CD4-positive, alpha-beta T cell treated with Interferon alpha-2 for 1 hour (primary cell): ENCODE data around the gene ETV5.
A peak's percentile ranks its signal among the peaks of the same experiment; 100 is the strongest.

ENCODE experiments used
- DNase-seq, 2 donors: peaks; one replicate each; pipeline ENCODE4 v3.0.0-alpha.2; 2020 to 2022

The ETV5 gene

DNA sequence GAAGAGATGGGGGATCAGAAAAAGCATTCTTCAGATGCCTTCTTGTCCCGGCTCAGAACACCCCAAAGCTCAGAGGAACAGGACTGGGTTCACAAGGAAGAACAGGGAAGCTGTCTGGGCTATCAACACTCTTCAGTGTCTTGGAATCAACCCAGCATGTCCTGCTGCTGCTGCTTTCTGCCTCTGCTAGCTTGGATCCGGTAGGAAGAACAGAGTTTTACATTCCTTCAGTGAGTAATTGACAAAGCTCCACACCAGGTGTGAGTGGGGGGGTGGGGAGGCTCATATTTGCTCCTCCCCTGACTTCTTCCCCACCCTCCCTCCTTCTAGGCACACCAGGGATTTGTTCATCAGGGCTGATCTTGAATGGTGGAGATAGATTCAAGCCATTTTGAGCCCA, 13.1 kb upstream of the ETV5 start:
- DNase-seq, result no peak

DNA sequence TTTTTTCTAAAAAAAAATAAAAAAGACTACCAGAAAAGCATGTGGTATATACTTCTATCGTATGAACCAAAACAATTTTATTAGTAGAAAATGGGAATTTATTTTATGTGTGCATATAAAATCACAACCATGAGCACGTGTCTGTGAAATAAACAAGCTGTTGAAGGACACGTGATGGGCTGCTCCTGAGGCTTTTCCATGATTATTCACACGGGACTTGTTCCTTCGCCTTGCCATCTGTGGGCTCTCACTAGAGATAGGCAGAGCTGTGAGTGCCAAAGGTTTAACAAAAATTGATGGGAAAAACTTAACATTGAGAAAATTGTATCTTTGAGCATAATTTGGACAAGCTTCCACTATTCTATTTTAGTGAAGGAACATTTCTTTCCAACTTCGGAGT, 12.4 kb upstream of the ETV5 start:
- DNase-seq, result no peak

DNA sequence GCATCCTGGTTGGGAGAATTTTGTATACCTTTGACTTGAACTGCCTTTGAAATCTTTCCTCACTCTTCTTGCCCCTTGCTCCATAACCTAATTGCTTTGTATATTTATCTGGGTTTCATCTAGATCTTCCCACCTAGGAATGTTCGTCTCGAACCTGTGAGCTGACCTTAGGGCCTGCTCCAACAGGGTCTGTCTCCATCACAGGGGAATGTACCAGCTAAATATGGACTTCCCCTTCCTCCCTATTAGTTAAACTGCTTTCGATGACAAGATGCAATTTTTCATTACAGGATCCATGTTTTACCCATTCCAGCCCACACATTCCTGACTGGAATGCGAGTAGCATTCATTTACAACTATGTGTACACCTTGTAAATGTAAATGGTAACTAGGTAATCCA, 10.6 kb upstream of the ETV5 start:
- no peak for DNase-seq

- DNase-seq, result no peak
Measured at GRCh38 chr3:186118692-186119091, 9.8 kb upstream of the ETV5 start.

DNA sequence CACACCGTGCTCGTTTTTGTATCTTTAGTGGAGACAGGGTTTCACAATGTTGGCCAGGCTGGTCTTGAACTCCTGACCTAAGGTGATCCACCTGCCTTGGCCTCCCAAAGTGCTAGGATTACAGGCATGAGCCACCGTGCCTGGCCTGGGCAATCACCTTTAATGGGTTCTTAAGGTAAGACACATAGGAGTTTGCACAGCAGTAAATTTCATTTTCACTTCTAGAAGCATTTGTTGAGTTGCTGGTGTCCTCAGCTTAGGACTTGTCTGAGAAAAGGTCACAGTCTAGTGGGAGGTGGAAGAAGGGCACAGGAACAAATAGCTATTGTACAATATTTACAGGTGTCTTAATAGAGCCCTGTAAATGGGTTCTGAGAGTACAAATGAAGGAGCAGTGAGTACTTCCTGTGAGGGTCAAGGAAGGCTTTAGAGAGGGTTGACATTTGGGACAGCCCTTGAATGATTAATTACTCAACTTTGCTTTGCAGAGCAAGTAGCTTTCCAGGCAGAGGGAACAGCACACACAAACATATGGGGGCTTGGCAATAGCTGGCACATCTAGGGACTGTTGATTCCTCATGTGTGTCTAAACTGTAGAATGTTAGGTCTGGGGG, 8.7 kb upstream of the ETV5 start:
- DNase-seq, result no peak

GRCh38 chr3:186115239-186115996, 6.5 kb upstream of the ETV5 start:
- DNase-seq, result no peak

DNA sequence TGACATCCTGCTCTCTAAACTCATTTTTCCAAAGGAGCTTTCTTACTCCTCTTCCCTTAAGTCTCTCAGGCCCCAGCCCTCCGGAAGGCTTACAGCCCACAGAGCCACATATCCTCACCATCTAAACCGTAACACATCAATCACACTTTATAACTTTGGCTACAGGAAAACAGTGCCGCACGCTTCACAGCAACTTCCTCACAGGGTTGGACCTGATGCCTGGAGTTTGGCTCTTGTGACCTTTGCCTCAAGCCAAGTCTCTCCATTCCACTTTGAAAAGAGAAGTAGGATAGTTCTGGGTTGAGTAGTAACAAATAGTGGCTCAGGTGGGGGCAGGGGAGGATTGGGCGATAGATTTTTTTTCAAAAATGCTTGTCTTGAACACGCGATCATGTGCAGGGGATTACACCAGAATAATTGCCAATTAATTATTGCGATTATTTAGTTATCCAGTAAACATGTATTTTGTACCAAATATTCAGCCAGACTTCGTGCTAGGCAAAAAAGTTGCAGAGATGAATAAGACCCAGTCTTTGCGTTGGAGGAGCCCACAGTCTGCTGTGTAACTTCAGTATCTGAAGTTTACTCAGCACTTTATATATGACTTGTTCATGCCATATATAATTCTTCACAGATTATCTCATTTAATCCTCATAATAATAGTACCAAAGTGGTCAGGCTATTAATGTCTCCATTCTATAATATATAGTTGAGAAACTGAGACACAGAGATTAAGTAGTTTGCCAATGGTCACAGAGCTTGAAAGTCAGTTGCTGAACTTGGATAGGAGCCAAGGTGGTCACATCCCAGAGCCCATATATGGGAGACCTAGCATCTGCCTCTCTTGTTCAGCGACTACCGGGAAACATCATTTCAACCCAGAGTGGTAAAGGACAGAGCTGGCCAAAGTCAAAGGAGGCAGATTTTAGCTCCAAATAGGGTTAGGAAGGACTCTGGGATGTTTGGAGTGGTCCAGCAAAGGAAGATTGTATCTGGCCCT, 2.4 kb upstream of the ETV5 start:
- DNase-seq, result no peak

GRCh38 chr3:186109897-186110803, 1.3 kb upstream of the ETV5 start:
- no peak for DNase-seq

DNA sequence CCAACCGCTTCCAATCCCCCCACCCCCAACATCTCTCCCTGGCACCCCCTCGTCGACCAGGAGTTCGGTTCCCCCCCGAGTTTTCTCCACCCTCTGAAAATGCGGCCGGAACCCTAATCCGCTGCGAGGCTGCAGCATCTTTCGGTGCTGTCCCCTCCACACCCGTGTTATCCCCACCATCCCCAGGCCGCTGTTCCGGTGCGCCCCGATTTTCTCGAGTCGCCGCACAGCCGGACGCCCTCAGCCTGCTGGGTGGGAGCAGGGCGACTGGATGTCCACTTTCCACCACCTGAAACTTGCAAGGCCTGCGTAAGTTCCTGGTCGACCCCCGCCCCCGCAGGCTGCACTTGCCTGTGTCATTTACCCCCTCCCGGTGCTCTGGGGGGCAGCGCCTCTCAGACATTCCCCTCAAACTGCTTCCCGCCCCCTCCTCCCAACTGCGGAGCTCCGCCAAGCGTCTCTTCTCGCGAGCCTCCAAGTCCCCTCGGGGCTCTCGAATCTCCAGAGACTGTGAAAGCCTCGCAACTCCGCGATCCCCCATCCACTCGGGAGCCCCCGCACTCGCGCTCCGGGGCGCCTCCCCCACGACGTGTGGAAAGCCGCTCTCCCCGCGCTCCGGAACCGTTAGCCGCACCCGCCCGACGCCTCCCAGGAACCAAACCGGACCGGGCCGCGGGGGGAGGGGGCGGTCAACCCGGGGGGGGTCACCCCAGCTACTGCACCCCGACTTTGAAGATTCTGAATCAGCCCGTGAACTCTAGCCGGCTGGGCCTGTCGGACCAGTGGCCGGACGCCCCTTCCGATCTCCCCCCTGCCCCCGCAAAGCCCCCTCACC, 566 bp downstream of the ETV5 start:
- DNase-seq, result peak in 1 of 2 donors; percentile 16

GRCh38 chr3:186107215-186108105, 1.4 kb downstream of the ETV5 start:
- peak; percentile 10 to 36 for DNase-seq

DNA sequence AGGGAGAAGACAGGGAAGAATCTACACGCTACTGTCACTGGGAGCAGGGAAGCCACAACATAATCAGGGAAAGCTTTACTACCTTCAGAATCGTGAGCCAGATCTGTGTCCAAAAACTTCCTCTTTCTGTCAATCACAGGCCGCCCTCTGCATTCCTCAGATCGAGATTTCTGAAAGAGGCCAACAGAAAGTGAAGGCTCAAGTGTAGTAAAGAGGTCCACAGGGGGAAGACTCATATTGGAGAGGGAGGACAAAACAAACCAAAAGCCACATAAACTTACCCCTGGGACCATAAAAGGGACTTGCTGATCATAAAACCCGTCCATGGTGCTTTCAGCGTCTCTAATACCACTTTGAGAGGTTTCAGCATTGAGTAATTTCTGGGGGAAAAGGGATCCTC, 3.3 kb downstream of the ETV5 start:
- DNase-seq, result no peak

DNA sequence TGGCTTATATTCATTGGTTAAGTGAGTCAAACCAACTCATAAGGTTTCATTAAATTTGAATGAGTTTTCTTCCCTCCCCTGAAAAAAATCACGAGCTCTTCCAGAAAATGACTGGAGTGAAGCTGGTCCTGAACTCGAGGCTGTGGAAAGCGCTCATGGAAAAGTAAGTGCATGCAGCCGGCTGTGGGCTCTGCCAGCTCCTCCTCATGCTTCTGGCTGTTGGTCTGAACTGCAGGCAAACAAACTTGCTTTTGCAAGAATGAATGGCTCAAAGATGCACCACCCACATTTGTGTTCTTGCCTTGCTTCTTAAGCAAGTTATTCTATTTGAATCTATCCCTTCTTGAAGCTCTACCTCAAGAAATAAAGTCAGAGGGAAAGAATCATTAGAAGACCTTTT, 6.2 kb downstream of the ETV5 start:
- no peak for DNase-seq

DNA sequence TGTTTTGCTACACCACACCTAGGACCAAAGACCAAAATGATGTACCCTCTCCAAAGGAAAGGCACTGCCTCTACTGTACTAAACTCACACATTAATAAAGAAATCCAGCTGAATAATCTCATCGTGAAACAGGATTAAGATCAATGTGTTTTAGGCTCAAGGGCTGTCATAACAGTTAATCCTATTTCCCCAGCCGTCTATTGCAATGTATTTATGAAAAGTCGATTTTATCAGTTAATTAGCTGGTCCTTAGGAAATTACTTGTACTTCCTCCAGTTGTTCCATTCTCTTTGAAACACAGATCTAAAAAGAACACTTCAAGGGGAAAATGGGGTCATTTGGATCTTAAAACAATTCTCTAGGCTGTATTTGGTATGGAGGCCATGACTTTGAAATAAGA, 8.5 kb downstream of the ETV5 start:
- no peak for DNase-seq

- no peak for DNase-seq
Measured at GRCh38 chr3:186099178-186099577, 9.7 kb downstream of the ETV5 start.

- DNase-seq, result no peak
Measured at GRCh38 chr3:186098740-186099139, 10.1 kb downstream of the ETV5 start.

DNA sequence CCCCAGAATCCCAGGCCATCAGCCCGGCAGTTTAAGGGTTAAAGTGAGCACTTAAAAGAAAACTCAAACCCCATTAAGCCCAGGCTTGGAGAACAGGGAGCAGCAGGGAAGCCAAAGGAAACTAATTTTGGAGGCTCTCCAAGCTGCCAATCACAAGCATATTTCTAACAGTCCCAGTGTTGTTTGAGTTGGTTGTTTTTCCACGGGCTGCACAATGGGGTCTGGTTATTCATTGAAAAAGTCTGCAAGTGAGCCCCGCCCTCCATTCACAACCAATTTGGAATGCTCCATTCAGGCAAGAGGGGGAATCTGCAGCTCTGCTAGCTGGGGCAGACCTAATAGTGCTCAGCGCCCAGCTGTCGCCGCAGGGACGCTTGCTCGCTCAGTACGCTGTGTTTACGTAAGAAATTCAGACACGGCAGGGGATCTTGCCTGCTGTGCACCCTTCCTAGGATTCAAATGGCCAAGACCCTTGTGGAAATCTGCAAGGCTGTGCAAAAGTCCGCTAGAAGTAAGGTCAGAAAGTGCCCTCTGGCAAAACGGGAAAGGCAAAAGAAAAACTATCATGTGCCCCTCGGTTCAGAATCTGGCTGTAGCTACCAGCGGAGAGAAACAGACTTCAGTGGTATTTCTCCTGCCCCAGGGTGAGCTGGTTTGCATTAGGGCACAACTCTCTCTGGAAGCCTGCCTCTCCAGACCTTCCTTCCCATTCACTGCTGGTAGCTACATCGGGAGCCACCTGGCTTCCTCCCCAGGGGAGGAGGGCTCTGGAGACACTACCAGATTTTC, 11.0 kb downstream of the ETV5 start:
- no peak for DNase-seq

- no peak for DNase-seq
Measured at GRCh38 chr3:186097317-186097662, 11.6 kb downstream of the ETV5 start.

- DNase-seq, result no peak
Measured at GRCh38 chr3:186096290-186096689, 12.6 kb downstream of the ETV5 start.

DNA sequence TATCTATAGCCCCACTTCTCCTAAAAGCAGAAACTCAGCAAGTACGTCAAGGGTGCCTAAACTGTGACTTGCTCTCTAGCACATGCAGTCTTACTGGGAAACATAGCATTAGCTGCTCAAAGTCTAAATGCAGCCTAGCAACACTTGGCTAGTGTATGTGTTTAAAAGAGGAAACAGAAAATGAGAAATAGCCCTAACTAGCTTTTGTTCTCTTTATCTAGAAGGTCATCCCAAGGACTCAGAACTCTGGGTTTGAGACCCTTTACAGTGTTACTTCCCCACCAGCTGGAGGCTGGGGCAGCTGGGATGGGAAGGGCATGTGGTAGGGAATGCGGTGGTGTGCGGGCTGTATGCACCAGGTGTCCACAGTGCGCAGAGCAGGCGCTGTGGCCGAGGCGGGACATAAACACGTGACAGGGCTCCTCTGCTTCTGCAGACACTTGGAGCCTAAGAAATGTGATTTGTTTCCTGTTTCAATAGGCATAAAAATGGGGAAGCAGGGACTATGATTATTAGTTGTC, 13.3 kb downstream of the ETV5 start:
- no peak for DNase-seq
